Neural progenitor cell (in vitro differentiated cells): ENCODE results near the gene MCRIP1. TPM values are rescaled to one million over a fixed set of nuclear protein-coding genes. Genes with fewer than 3 reads are reported as not detected.

Experiments used
- DNase-seq: peaks from one replicate; pipeline ENCODE4 v3.0.0-alpha.2; 2016; ENCODE audit warnings: low spot score
- H2AFZ ChIP-seq: fragments of 200-600 bp; sonication (generic); replicated peaks from 2 replicates; pipeline ENCODE4 v1.6.1; 2016; ENCODE audit warnings: antibody characterized with exemption
- H3F3A ChIP-seq: fragments of 200-600 bp; sonication (generic); 2 replicates; pipeline ENCODE4 v1.6.1; 2016; ENCODE audit warnings: antibody characterized with exemption, low read depth
- H3K27ac ChIP-seq: fragments of 200-600 bp; sonication (generic); 2 replicates; pipeline ENCODE4 v1.5.1; 2016; ENCODE audit warnings: mild to moderate bottlenecking
- H3K27me3 ChIP-seq: fragments of 200-600 bp; sonication (generic); 2 replicates; pipeline ENCODE4 v1.6.1; 2016; ENCODE audit warnings: mild to moderate bottlenecking, moderate library complexity
- H3K36me3 ChIP-seq: fragments of 200-600 bp; sonication (generic); 2 replicates; pipeline ENCODE4 v1.5.1; 2016
- H3K4me1 ChIP-seq: fragments of 200-600 bp; sonication (generic); 2 replicates; pipeline ENCODE4 v1.6.1; 2016; ENCODE audit warnings: mixed run types
- H3K4me2 ChIP-seq: fragments of 200-600 bp; sonication (generic); 2 replicates; pipeline ENCODE4 v1.6.1; 2016
- H3K4me3 ChIP-seq: fragments of 200-600 bp; sonication (generic); 2 replicates; pipeline ENCODE4 v1.5.1; 2016
- H3K79me2 ChIP-seq: fragments of 200-600 bp; sonication (generic); 2 replicates; pipeline ENCODE4 v1.6.1; 2016; ENCODE audit warnings: low read depth
- H3K9ac ChIP-seq: fragments of 200-600 bp; sonication (generic); 2 replicates; pipeline ENCODE4 v1.6.1; 2016
- H3K9me3 ChIP-seq: fragments of 200-600 bp; sonication (generic); 2 replicates; pipeline ENCODE4 v1.5.1; 2016; ENCODE audit warnings: low read depth
- H4K20me1 ChIP-seq: fragments of 200-600 bp; sonication (generic); 2 replicates; pipeline ENCODE4 v1.6.1; 2016; ENCODE audit warnings: low read depth
- H3K27ac Mint-ChIP-seq: 3 replicates; pipeline ENCODE4 v1.8.0; 2021; ENCODE audit warnings: mixed read lengths
- H3K27me3 Mint-ChIP-seq: 2 replicates; pipeline ENCODE4 v1.8.0; 2022; ENCODE audit warnings: low read depth, mild to moderate bottlenecking, inconsistent platforms, moderate library complexity, mixed read lengths; ENCODE audit not compliant: insufficient read depth
- H3K36me3 Mint-ChIP-seq: 3 replicates; pipeline ENCODE4 v1.8.0; 2021; ENCODE audit warnings: mixed read lengths
- H3K4me1 Mint-ChIP-seq: 3 replicates; pipeline ENCODE4 v1.8.0; 2021; ENCODE audit warnings: mixed read lengths
- H3K4me3 Mint-ChIP-seq: 3 replicates; pipeline ENCODE4 v1.8.0; 2021; ENCODE audit warnings: mild to moderate bottlenecking, moderate library complexity, mixed read lengths
- H3K9me3 Mint-ChIP-seq: 3 replicates; pipeline ENCODE4 v1.8.0; 2020; ENCODE audit warnings: mixed read lengths
- EZH2 ChIP-seq: fragments of 200-600 bp; sonication (generic); IDR thresholded peaks from 2 replicates; pipeline ENCODE4 v1.6.1; 2017; ENCODE audit warnings: antibody characterized with exemption, mild to moderate bottlenecking, moderate library complexity
- EZH2phosphoT487 ChIP-seq: fragments of 200-600 bp; sonication (generic); IDR thresholded peaks from 2 replicates; pipeline ENCODE4 v1.6.1; 2017; ENCODE audit warnings: antibody characterized with exemption
- total RNA-seq: library from RNA; depleted of rRNA; stranded (reverse); fragments of >200 nt; gene quantifications from 2 replicates; pipeline ENCODE4 v1.2.3, GENCODE V29; 2015; ENCODE audit warnings: low replicate concordance
- TF ChIP-seq, protein P1 (sequence below): fragments of 200-600 bp; sonication (generic); IDR thresholded peaks from 2 replicates; pipeline ENCODE4 v1.5.1; 2017; ENCODE audit warnings: antibody characterized with exemption, mild to moderate bottlenecking

Gene MCRIP1
- total RNA-seq, 1 donor from 2014 or later: 45.6 TPM

DNA sequence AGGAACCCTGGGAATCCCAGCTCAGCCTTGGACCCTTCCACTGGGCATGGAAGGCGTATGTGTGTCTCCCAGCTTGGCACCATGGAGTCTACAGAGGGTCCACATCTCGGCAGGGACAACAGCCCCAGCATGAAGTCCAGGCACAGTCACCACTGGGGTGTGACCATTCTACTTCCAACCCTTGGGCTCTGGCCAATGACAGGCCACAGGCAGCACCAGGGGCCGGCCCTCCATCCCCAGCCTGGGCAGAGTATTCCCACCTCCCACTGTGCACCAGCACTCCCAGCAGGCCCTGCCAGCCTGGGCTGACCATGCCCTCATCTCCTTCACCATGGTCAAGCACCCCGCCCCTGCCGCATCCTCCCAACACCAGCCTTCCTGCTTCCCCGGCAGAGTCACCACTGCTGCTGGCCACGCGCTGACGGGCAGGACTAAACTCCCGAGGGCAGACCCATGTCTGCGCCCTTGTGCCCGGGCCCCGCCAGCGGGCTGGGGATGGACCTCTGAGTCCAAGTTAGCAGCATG is 11.3 kb upstream of the MCRIP1 start:
- Histone ChIP-seq H3K79me2 (no peaks in the 10 kb centered on the region), H3K36me3 (no peaks in the 10 kb centered on the region), H4K20me1 (no peaks in the 10 kb centered on the region), H3F3A (peaks cover 5% of the 10 kb centered on the region), H3K4me1 (no peaks in the 10 kb centered on the region), H3K9ac (no peak overlapping the region), H2AFZ (no peak overlapping the region), H3K27ac (no peak overlapping the region), H3K4me2 (no peak overlapping the region), H3K9me3 (no peaks in the 10 kb centered on the region), H3K27me3 (no peaks in the 10 kb centered on the region), H3K4me3 (no peak overlapping the region)
- TF ChIP-seq, protein P1, sequence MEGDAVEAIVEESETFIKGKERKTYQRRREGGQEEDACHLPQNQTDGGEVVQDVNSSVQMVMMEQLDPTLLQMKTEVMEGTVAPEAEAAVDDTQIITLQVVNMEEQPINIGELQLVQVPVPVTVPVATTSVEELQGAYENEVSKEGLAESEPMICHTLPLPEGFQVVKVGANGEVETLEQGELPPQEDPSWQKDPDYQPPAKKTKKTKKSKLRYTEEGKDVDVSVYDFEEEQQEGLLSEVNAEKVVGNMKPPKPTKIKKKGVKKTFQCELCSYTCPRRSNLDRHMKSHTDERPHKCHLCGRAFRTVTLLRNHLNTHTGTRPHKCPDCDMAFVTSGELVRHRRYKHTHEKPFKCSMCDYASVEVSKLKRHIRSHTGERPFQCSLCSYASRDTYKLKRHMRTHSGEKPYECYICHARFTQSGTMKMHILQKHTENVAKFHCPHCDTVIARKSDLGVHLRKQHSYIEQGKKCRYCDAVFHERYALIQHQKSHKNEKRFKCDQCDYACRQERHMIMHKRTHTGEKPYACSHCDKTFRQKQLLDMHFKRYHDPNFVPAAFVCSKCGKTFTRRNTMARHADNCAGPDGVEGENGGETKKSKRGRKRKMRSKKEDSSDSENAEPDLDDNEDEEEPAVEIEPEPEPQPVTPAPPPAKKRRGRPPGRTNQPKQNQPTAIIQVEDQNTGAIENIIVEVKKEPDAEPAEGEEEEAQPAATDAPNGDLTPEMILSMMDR: no peak
- TF ChIP-seq EZH2phosphoT487: no peak
- no peak for TF ChIP-seq EZH2
- Mint-ChIP-seq H3K4me1 (no peaks in the 10 kb centered on the region), H3K36me3 (peaks cover 8% of the 10 kb centered on the region), H3K27me3 (peaks cover 8% of the 10 kb centered on the region), H3K9me3 (no peaks in the 10 kb centered on the region), H3K27ac (no peak overlapping the region), H3K4me3 (no peak overlapping the region)
- no peak for DNase-seq

DNA sequence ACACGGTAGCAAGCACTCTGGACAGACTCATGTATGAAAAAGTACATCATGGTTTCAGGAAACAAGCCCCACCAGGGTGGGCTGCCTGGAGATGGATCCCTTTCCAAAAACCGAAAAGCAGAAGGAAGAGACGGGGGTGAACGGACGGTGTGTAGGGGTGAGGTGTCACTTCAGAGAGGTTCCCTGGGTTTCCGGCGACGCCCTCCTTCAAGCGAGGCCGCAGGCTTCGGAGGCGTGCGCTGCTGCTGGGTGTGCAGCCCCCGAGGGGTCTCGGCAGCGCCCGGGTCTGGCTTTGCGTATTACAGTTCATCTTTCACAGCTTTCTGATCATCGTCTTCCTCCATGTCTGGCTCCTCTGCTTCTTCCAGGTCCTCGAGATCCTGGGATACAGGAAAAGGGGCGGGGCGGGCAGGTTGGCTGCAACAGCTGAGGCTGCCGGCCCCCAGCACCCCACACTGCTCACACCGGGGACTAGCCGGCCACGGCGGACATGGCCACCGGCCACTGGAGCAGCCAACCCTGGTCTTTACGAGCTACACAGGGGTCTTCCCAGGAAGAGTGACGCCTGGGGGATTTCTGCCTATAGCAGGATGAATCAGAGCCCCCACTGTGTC is 10.7 kb upstream of the MCRIP1 start:
- Histone ChIP-seq H3K36me3 (no peaks in the 10 kb centered on the region), H3K79me2 (no peaks in the 10 kb centered on the region), H3K4me3 (no peak overlapping the region), H2AFZ (no peak overlapping the region), H3F3A (peaks cover 5% of the 10 kb centered on the region), H3K9me3 (no peaks in the 10 kb centered on the region), H3K4me1 (no peaks in the 10 kb centered on the region), H3K27ac (no peak overlapping the region), H3K9ac (no peak overlapping the region), H3K4me2 (no peak overlapping the region), H4K20me1 (no peaks in the 10 kb centered on the region), H3K27me3 (no peaks in the 10 kb centered on the region)
- no peak overlapping the region for H3K27ac Mint-ChIP-seq
- H3K4me1 Mint-ChIP-seq: no peaks in the 10 kb centered on the region
- no peak overlapping the region for H3K4me3 Mint-ChIP-seq
- TF ChIP-seq, protein P1: no peak
- TF ChIP-seq EZH2: no peak
- no peak for TF ChIP-seq EZH2phosphoT487
- no peaks in the 10 kb centered on the region for H3K9me3 Mint-ChIP-seq
- peaks cover 8% of the 10 kb centered on the region for H3K36me3 Mint-ChIP-seq
- DNase-seq: no peak
- peaks cover 8% of the 10 kb centered on the region for H3K27me3 Mint-ChIP-seq

DNA sequence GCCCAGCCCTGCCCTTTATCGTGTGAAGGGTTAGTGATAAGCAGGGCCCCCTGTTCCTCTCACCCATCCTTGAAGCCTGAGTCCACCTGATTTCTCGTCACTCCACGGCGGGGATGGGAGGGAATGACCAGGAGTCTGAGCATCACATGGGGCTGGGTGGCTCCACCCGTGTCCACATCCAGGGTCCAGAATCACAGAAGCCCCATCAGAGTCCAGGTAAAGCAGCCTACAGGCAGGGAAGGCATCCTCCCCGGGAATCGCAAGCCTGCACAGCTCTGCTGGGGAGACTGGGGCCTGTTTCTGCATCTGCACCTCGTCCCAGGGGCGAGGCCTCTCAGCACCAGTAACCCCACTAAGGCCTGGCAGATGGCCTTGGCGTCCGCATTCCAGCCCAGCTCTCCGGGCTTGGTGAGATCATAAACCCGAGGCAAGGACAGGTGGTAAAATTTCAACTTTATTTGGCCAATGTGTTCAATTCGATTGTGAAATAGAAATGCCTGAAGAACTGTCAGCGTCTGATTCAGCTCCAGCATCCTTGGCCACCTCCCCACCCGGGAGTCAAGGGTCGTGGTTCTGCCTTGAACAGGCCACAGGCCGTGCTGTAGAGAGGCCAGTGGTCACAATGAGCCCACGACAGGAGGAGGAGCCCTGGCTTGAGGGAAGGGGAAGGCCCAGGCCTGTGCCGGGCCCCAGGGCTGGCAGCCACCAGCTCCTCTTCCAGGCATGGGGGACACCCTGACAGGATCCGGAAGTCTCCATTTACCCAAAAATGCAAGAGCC is 9.8 kb upstream of the MCRIP1 start:
- Histone ChIP-seq H3K4me3 (no peak overlapping the region), H3F3A (peaks cover 7% of the 10 kb centered on the region), H3K4me1 (no peaks in the 10 kb centered on the region), H3K9me3 (no peaks in the 10 kb centered on the region), H3K9ac (no peak overlapping the region), H3K36me3 (no peaks in the 10 kb centered on the region), H3K27me3 (no peaks in the 10 kb centered on the region), H2AFZ (no peak overlapping the region), H3K27ac (no peak overlapping the region), H3K4me2 (no peak overlapping the region), H4K20me1 (no peaks in the 10 kb centered on the region), H3K79me2 (no peaks in the 10 kb centered on the region)
- Mint-ChIP-seq H3K4me3 (peak overlapping the region; percentile 27), H3K4me1 (no peaks in the 10 kb centered on the region), H3K27ac (no peak overlapping the region), H3K9me3 (no peaks in the 10 kb centered on the region), H3K27me3 (peaks cover 7% of the 10 kb centered on the region), H3K36me3 (peaks cover 6% of the 10 kb centered on the region)
- no peak for TF ChIP-seq EZH2
- TF ChIP-seq, protein P1: no peak
- no peak for TF ChIP-seq EZH2phosphoT487
- no peak for DNase-seq
